Hematopoietic multipotent progenitor cell treated with erythropoietin and hydrocortisone succinate and interleukin-3 and kit ligand, for 17 days (in vitro differentiated cells): Measurements from ENCODE around the gene KCNQ1.

Experiments used
- DNase-seq: peaks from one replicate; pipeline ENCODE4 v3.0.0-alpha.2; 2015; ENCODE audit warnings: low spot score

Gene KCNQ1

DNA sequence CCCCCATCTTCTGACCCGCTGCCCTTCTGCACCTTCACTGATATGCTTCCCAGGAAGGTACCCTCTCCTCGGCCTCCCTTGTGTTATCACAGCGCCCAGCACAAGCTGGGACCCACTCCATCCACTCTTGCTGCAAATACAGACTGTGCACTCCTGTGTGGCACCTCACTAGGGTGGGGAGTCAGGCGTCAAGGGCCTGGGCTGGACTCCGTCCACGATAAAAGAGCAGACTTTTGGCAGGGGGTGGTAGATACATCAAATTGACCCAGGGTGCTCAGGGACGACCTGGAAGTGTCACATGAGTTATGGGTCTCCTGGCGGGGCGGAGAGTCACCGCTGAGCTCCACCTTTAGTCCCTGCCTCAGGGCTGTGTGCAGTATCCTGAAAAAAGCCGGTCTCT is 1.4 kb upstream of the KCNQ1 start:
- no peak for DNase-seq

GRCh38 chr11:2443881-2444820 is 657 bp upstream of the KCNQ1 start, which contains the start of gene TRPM5:
Gene TRPM5 (minus strand): TSS chr11:2444514. CDS start chr11:2423036, 21,478 bp downstream.
- DNase-seq: peak; percentile 8

DNA sequence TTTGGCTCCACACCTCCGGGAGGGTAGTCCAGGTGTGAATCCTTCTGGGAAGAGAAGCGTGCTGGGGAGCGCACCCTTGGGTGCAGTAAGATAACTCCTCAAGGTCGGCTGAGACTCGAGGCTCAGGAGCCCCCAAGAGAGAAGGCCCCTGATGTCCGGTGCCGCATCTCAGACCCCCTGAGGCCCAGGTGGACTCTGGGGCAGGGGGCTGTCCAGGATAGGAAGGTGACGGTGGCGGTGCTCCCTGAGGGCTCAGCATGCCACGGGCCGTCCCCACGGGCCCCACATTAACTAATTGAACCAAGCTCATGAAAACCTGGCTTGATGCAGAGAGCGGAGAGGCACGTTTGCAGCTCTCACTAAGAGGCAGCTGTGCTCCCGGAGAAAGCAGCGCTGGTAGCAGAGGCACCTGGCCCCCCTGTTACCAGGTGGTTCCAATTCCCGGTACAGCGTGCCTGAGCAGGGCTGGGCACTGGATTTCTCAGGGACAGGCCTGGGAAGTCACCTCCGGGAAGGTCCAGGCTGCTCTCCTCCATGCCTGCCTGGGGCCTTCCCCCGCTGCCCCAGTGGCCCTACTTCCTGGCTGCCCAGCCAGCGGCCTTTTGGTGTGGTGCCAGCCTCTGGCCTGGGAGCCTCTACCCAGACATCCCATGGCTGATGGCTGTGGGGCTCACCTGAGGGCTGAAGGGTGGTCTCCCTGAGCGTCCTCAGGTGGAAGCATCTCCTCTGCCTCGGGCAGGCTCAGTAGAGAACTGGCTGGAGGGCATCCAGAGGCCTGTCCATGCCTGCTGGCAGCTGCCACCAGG is 1.1 kb downstream of the KCNQ1 start:
- DNase-seq: no peak

DNA sequence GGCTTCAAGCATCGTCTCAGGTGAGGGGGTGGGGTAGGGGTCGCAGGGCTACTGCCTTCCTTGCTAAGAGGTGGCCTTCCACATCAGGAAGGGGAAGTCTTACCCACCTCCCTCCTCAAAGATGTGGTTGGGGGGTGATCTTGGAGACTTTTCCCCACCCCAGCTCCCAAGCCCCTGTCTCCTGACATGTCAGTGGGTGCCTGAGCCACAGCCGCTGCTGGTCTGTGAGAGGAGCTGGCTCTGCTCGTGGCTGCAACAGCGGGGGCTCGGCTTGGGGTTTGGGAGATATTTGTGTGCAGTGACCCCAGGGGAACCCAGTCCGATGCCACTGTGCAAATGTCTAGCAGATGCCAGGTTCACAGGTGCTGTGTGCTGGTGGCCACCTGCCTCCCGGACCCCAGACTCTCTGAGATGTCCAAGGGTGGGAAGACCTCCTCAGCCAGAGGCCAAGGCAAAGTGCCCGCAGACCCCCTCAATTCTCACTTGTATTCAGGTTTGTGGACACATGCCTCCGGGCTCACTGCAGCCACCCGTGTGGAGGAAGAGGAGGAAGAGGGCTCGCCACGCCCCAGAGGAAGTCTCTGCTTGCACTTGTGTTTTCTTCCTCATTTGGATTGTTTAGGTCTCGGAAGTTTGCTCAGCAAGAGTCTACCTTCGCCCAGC is 1.9 kb downstream of the KCNQ1 start:
- DNase-seq: no peak

- no peak for DNase-seq
These were observed 2.6 kb downstream of the KCNQ1 start for GRCh38 chr11:2447253-2447950.

GRCh38 chr11:2447951-2448650 is 3.3 kb downstream of the KCNQ1 start:
- DNase-seq: no peak

- DNase-seq: no peak
These were observed 4.1 kb downstream of the KCNQ1 start for GRCh38 chr11:2448661-2449547.

- DNase-seq: no peak
These were observed 4.9 kb downstream of the KCNQ1 start for GRCh38 chr11:2449548-2450320.

DNA sequence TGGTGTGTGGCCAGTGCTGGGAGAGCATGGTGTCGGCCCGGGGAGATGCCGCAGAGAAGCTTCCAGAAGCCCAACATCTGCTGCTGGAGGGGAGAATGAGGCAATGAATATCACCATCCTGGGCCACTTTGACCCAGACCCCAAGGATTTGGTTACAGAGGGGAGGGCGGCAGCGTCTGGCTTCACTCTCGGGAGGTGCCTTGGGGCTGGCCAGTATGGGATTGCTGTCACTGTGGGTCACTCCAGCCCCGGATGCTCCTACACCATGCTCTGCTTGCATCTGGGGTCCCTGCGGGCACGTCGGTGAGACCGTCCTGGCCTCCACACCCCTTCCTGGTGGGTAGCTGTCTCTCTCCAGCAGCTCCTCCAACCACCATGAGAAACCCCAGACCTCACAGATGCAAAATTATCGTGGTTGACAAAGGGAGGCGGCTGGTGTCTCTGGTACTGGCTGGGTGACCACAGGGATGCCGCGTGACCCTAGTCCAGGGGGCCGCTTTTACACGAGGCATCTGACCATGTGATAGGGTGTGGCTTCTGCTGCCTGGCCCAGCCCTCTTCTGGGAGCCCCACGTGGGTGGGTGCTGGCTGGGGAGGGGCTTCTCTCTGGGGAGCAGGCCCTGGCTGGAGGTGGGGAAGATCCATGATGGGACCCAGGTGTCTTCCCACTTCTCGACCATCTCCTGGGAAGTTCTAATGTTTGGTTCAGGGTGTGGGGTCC is 5.7 kb downstream of the KCNQ1 start:
- DNase-seq: no peak

DNA sequence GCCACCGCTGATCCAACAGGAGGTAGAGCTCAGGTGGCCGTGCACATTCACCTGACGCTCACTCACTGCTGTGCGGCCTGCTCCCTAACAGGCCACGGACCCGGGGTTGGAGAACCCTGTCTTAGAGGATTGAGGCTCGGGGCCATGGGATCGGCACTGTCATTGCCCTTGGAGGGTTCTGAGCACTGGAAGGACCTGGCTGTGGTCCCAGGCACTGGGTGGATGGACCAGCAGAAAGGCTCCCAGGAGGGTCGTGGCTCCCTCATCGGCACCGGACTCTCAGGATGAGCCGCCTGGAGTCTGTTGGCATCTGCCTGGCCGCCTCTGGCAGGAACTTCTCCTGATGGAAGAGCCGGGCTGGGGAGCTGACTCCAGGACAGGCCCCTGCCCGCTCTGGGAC is 6.5 kb downstream of the KCNQ1 start:
- DNase-seq: no peak

GRCh38 chr11:2451916-2452315 is 7.1 kb downstream of the KCNQ1 start:
- DNase-seq: no peak

GRCh38 chr11:2452321-2453012 is 7.7 kb downstream of the KCNQ1 start:
- DNase-seq: no peak

DNA sequence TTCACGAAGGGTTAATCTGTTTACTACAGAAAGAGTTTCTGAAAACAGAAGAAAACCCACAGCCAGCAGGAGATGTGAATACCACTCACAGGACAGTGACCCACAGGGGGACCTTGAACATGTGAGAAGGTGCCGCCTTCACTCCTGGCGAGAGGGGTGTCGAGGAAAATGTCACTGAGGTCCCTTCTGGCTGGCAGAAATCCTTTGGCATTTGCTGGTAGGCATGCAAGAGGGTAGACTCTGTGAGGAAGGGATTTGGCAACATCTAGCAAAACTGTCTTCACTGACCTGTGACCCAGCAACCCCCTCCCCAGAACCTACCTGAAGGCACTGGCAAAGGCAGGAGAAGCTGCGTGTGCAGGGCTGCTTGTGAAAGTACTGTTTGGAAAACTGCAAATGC is 8.6 kb downstream of the KCNQ1 start:
- DNase-seq: no peak

DNA sequence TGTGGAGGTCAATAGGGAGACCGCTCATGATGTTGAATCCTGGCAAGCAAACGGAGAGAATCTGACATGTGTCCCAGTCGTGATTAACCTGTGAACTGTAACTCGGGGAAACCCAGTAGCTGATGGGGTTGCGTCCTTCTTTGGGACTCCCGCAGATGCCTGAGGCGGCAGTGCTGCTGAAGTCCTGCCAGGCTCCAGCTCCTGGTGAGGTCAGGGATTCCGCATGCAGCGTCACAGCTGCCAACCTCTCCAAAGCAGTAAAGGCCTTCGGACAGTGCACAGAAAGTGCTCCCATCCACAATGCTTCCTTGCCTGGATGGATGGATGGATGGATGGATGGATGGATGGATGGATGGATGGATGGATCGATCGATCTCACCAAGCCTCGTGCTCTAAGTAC is 13.5 kb downstream of the KCNQ1 start:
- DNase-seq: no peak

DNA sequence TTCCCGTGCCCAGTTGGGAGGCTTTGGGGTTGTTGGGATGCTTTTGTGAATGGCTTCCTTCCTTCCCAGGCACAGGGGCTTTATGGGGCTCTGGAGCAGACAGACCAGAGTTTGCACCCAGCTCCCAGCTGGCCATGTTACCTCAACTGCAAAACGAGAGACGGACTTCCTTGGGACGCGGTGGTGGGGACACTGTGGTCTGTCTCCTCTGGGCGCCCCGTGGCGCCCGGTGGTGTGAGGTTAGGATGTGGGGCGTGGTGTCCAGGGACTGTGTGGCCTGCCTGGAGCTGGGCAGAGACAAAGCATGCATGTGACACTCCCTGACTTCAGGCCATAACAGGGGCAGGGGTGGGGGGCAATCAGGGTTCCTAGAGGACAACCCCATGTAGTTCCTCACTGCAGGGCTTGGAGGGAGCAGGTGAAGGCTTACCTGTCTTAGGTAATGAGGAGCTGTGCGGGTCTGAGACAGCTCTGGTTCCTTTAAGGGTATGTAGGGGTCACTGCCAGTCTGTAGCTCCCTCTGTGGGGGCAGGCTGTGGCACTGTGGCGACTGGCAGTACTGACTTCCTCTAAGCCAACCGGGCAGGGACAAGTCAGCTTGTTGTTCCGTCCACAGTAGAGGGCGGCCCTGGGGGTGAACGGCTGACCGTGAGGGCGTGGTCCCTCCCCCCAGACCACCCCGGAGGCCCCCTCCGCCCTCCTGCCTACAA is 14.4 kb downstream of the KCNQ1 start:
- DNase-seq: no peak

- no peak for DNase-seq
These were observed 15.2 kb downstream of the KCNQ1 start for GRCh38 chr11:2459796-2460531.
